ENCODE data around the gene GPR176.

Gene GPR176

DNA sequence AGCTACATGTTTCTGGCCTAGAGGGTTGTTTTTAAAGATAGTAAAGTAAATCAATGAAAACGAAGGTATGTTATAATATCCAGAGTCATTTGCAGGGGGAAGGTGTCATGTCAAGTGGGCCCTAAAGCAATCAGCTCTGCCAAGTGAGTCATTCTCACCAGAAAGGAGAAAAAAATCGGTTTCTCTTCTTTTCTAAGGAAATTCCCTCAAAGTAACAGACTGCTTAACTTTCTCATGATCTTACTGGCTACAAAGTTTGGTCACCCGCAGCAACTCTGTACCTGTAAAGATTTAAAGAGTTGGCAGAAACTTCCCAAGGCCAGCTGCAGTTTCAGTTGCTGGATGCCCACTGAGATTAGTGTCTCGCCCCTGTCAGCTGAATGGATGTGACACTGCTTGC is 132.0 kb downstream of the GPR176 start:
- no peak for TF ChIP-seq PAX5 (IDR thresholded peaks at IDR 0.05; ENCODE audit: insufficient read depth, low read length, severe bottlenecking)
- TF ChIP-seq TAF1 (IDR thresholded peaks at IDR 0.05; ENCODE audit: low read depth, low read length), result no peak
- TF ChIP-seq POLR2AphosphoS5 (IDR thresholded peaks at IDR 0.05; ENCODE audit: low read depth, low read length), result no peak
- TF ChIP-seq POU2F2 (IDR thresholded peaks at IDR 0.05; ENCODE audit: low read depth, low read length), result no peak
- TF ChIP-seq SPI1 (IDR thresholded peaks at IDR 0.05; ENCODE audit: low read depth, low read length), result no peak
- TF ChIP-seq POLR2A (IDR thresholded peaks at IDR 0.05; ENCODE audit: low read depth, low read length), result no peak
- FAIRE-seq, result no peak

DNA sequence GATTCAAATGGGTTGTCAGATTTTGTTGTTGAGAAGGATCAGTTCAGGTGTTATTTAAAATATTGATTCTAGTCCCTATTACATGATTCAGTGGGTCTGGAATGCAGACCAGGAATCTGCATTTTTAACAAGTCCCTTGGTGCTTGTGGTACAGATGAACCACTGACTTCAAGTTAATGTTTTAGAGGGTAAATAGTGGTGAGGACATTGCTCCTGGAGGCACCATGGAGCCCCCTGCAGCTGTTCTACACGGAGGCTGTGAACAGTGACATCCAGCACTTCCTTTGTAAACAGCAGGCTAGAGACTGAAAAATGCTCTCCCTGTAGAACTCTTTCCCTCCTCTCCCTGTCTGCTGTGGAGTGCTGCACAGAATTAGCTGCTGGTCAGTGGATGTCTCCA is 132.6 kb downstream of the GPR176 start:
- TF ChIP-seq POU2F2 (IDR thresholded peaks at IDR 0.05; ENCODE audit: low read depth, low read length) (no peak), TAF1 (IDR thresholded peaks at IDR 0.05; ENCODE audit: low read depth, low read length) (no peak), POLR2A (IDR thresholded peaks at IDR 0.05; ENCODE audit: low read depth, low read length) (no peak), SPI1 (IDR thresholded peaks at IDR 0.05; ENCODE audit: low read depth, low read length) (no peak), POLR2AphosphoS5 (IDR thresholded peaks at IDR 0.05; ENCODE audit: low read depth, low read length) (no peak), PAX5 (IDR thresholded peaks at IDR 0.05; ENCODE audit: insufficient read depth, low read length, severe bottlenecking) (no peak)
- no peak for FAIRE-seq
- no peak for DNase-seq (ENCODE audit: insufficient read length, low spot score)

More for the DNA sequence above, 132.0 kb downstream of the GPR176 start:
- no peak for DNase-seq (ENCODE audit: insufficient read length, low spot score)

DNA sequence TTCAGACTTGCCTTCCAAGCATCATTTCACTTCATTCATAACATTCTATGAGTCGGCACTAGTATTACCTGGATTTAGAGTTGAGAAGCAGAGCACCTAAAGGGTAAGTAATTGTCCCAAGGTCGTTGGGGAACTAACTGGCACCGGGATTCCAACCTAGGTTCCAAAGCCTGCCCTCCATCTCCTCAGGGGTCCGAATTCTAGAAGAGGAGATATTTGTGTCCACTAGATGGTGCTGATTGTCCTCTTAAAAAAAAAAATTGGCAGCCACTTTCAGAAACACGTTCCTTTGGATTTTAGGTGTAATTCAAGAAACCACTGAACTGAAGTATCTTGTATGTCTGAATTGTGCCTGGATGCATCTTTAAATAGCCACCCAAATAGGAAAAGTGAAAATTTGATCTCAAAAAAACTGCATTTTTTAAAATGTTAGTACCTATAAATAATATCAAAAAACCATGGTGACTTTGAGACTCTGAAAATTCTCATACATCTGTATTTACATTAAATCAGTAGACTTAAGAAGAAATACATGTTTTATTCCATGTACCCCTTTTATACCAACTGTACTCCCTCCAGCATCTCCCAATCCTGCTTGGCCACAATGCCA is 133.5 kb downstream of the GPR176 start:
- DNase-seq (ENCODE audit: insufficient read length, low spot score) (no peak), FAIRE-seq (peak; percentile 28)
- no peak for TF ChIP-seq TAF1 (IDR thresholded peaks at IDR 0.05; ENCODE audit: low read depth, low read length)
- TF ChIP-seq POU2F2 (IDR thresholded peaks at IDR 0.05; ENCODE audit: low read depth, low read length), result no peak
- no peak for TF ChIP-seq SPI1 (IDR thresholded peaks at IDR 0.05; ENCODE audit: low read depth, low read length)
- TF ChIP-seq POLR2A (IDR thresholded peaks at IDR 0.05; ENCODE audit: low read depth, low read length), result no peak
- TF ChIP-seq PAX5 (IDR thresholded peaks at IDR 0.05; ENCODE audit: insufficient read depth, low read length, severe bottlenecking), result no peak
- no peak for TF ChIP-seq POLR2AphosphoS5 (IDR thresholded peaks at IDR 0.05; ENCODE audit: low read depth, low read length)

DNA sequence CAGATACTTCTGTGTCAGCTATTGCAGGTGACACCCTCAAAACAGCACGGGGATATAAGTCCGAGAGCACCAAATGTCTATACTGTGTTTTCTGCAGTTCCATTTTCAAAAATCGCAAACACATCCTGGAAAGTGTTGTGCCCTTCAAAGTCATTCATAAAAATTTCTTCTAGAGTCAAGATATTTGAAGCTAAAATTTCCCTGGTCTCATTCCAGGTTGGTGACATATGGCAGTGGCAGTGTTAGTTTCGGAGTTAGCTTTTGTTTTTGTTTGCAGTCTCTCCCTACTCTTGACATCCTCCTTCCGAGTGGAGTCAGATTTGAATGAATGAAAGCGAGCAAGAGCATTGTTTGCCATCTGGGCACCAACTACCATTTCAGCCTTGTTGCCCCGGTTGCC is 134.2 kb downstream of the GPR176 start:
- DNase-seq (ENCODE audit: insufficient read length, low spot score) (no peak), FAIRE-seq (no peak)
- TF ChIP-seq POLR2A (IDR thresholded peaks at IDR 0.05; ENCODE audit: low read depth, low read length) (no peak), PAX5 (IDR thresholded peaks at IDR 0.05; ENCODE audit: insufficient read depth, low read length, severe bottlenecking) (no peak), SPI1 (IDR thresholded peaks at IDR 0.05; ENCODE audit: low read depth, low read length) (no peak), POU2F2 (IDR thresholded peaks at IDR 0.05; ENCODE audit: low read depth, low read length) (no peak), POLR2AphosphoS5 (IDR thresholded peaks at IDR 0.05; ENCODE audit: low read depth, low read length) (no peak), TAF1 (IDR thresholded peaks at IDR 0.05; ENCODE audit: low read depth, low read length) (no peak)

DNA sequence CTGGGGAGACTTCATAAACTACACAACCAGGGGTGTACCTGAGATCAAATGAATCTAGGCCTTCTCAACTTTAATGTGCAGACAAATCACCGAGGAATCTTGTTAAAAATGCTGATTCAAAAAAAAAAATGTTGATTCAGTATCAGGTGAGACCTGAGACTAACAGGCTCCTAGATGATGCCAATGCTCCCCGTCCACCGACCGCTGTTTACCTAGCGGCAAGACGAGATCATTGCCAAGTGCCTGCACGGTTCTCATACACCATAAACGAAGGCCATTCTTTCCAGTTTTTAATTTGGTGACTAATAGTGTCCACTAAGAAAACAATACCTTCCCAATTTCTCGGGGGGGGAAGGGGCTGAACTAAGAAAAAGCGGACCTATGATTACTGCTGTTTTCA is 134.9 kb downstream of the GPR176 start:
- FAIRE-seq, result no peak
- TF ChIP-seq PAX5 (IDR thresholded peaks at IDR 0.05; ENCODE audit: insufficient read depth, low read length, severe bottlenecking), result no peak
- TF ChIP-seq TAF1 (IDR thresholded peaks at IDR 0.05; ENCODE audit: low read depth, low read length), result no peak
- TF ChIP-seq POU2F2 (IDR thresholded peaks at IDR 0.05; ENCODE audit: low read depth, low read length), result no peak
- no peak for DNase-seq (ENCODE audit: insufficient read length, low spot score)

DNA sequence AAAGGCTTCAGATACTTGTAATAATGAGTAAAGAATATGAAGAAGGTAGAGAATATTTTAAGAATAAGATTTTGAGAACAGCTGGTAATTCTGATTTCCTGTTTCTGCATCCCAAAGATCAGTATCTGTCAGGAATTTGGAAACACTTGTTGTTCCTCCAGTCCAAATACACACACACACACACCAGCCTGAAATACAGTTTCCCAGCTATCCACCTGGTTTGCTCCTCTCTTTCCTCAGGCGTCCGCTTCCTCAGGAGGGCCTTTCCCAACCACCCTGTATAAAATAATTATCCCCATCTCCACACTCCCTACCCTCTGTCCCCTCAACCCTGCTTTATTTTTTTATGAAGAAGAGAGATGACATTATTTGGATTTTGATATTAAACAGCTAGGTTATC is 135.4 kb downstream of the GPR176 start:
- TF ChIP-seq SPI1 (IDR thresholded peaks at IDR 0.05; ENCODE audit: low read depth, low read length) (no peak), POU2F2 (IDR thresholded peaks at IDR 0.05; ENCODE audit: low read depth, low read length) (no peak), POLR2A (IDR thresholded peaks at IDR 0.05; ENCODE audit: low read depth, low read length) (no peak), PAX5 (IDR thresholded peaks at IDR 0.05; ENCODE audit: insufficient read depth, low read length, severe bottlenecking) (no peak), POLR2AphosphoS5 (IDR thresholded peaks at IDR 0.05; ENCODE audit: low read depth, low read length) (no peak), TAF1 (IDR thresholded peaks at IDR 0.05; ENCODE audit: low read depth, low read length) (no peak)
- no peak for FAIRE-seq
- no peak for DNase-seq (ENCODE audit: insufficient read length, low spot score)

DNA sequence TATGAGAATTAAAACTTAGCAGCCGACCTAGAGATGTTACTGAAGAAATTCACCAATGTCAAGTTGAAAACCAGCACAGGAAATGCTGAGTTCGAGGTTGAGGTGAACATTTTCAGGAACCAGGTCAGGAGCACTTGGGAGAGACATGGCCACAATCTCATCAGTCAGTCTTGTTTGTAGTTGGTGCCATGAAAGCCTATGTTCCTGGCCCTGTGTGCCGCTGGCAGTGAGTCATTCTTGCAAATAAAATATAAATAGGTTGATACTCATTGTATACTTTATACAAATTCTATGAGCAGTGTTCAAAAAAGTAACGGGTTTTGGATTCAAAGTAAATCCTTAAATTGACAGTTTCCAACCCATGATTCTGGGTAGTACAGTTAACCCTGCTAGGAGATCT is 135.9 kb downstream of the GPR176 start:
- no peak for DNase-seq (ENCODE audit: insufficient read length, low spot score)
- FAIRE-seq, result no peak
- TF ChIP-seq TAF1 (IDR thresholded peaks at IDR 0.05; ENCODE audit: low read depth, low read length) (no peak), SPI1 (IDR thresholded peaks at IDR 0.05; ENCODE audit: low read depth, low read length) (no peak), POLR2A (IDR thresholded peaks at IDR 0.05; ENCODE audit: low read depth, low read length) (no peak), POLR2AphosphoS5 (IDR thresholded peaks at IDR 0.05; ENCODE audit: low read depth, low read length) (no peak), PAX5 (IDR thresholded peaks at IDR 0.05; ENCODE audit: insufficient read depth, low read length, severe bottlenecking) (no peak)

DNA sequence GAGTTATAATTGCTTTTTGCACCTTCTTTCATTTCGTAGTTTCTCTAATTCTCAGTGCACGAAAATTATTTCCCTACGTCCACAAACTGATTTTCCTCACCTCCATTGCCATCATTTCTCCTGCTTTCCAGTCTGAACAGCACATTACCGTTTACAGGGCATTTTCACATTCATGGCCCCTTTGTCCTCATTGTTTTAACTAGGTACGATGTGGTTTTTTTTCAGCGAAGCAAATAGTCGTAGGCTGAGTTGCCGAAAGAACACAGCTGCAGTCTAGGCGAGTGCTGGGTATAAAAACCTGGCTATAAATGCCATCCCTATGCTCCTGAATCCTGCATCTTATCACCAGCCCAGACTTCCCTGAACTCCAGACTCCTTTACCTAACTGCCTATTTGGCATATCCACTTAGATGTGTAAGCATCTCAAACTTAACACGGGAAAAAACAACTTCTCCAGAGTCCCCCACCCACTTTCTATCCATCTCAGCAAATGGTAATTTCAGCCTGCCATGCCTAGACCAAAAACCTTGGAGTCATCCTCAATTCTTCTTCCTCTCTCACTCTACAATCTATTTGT is 136.7 kb downstream of the GPR176 start:
- no peak for FAIRE-seq
- DNase-seq (ENCODE audit: insufficient read length, low spot score), result no peak
- TF ChIP-seq POLR2AphosphoS5 (IDR thresholded peaks at IDR 0.05; ENCODE audit: low read depth, low read length) (no peak), POLR2A (IDR thresholded peaks at IDR 0.05; ENCODE audit: low read depth, low read length) (no peak), SPI1 (IDR thresholded peaks at IDR 0.05; ENCODE audit: low read depth, low read length) (no peak), POU2F2 (IDR thresholded peaks at IDR 0.05; ENCODE audit: low read depth, low read length) (no peak), TAF1 (IDR thresholded peaks at IDR 0.05; ENCODE audit: low read depth, low read length) (no peak), PAX5 (IDR thresholded peaks at IDR 0.05; ENCODE audit: insufficient read depth, low read length, severe bottlenecking) (no peak)

DNA sequence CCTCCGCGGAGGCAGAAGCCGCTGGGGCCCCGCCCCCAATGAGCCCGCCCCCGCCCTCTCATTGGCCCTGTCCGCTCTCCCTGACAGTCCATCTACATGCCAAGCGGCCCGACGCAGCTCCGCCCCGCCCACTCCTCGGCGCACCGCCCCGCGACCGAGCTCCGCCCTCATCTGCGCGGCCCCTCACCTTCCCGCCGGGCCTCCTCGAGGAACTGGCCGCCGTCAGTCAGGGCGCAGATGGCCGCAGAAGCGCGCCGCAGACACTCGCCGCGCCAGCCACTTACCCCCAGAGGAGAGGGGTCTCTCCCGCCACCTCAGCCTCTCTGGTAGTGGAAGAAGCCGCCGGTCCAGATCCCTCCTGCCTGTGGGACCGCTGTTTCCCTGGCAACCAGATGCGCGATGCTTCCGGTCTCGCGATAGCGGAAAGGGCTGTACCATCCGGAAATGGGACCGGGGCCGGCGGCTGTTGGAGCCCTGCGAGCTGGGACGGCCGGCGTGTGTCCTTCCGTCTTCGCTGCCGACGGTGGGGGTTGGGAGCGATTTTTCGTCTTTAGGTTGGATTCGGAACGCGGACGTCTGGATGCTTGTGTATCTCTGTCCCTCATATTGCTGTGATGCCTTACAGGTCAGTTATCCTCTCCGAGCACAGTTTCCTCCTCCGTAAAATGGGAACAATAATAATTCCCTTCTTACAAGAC is 137.5 kb downstream of the GPR176 start, which contains the start of gene FSIP1:
Gene FSIP1 (minus strand): TSS at position 401 of the 698 bp plus-strand sequence. CDS start 6,317 bp downstream, outside the sequence.
- TF ChIP-seq PAX5 (IDR thresholded peaks at IDR 0.05; ENCODE audit: insufficient read depth, low read length, severe bottlenecking) (no peak), POU2F2 (IDR thresholded peaks at IDR 0.05; ENCODE audit: low read depth, low read length) (0 out of 2 replicates have a peak, but pooled peaks have one; percentile 20), POLR2A (IDR thresholded peaks at IDR 0.05; ENCODE audit: low read depth, low read length) (peak; percentile 84), POLR2AphosphoS5 (IDR thresholded peaks at IDR 0.05; ENCODE audit: low read depth, low read length) (peak; percentile 89), TAF1 (IDR thresholded peaks at IDR 0.05; ENCODE audit: low read depth, low read length) (peak; percentile 85), SPI1 (IDR thresholded peaks at IDR 0.05; ENCODE audit: low read depth, low read length) (no peak)
- peak; percentile 97 for FAIRE-seq
- DNase-seq (ENCODE audit: insufficient read length, low spot score), result peak; percentile 91
